GM21360 (cell line): ENCODE results near the gene CACNA2D2.

Experiments
- ATAC-seq: cut with Tn5 transposase; IDR thresholded peaks from one replicate; pipeline ENCODE4 v1.9.1; 2021; ENCODE audit warnings: mild to moderate bottlenecking, moderate library complexity; ENCODE audit not compliant: unreplicated experiment

Gene CACNA2D2

GRCh38 chr3:50467919-50468318 lies 35.5 kb downstream of the CACNA2D2 start:
- ATAC-seq = no peak

GRCh38 chr3:50466177-50466576 lies 37.3 kb downstream of the CACNA2D2 start:
- no peak for ATAC-seq

GRCh38 chr3:50464569-50464968 lies 38.9 kb downstream of the CACNA2D2 start:
- no peak for ATAC-seq

GRCh38 chr3:50459785-50460184 lies 43.6 kb downstream of the CACNA2D2 start:
- ATAC-seq = no peak

GRCh38 chr3:50457988-50458387 lies 45.4 kb downstream of the CACNA2D2 start:
- ATAC-seq = no peak

- ATAC-seq = no peak
Observed at GRCh38 chr3:50455161-50456018, 48.0 kb downstream of the CACNA2D2 start.

- no peak for ATAC-seq
Observed at GRCh38 chr3:50454481-50455070, 48.9 kb downstream of the CACNA2D2 start.

GRCh38 chr3:50453907-50454306 lies 49.5 kb downstream of the CACNA2D2 start:
- ATAC-seq = no peak

- no peak for ATAC-seq
Observed at GRCh38 chr3:50450209-50450921, 53.1 kb downstream of the CACNA2D2 start.

GRCh38 chr3:50448752-50449539 lies 54.5 kb downstream of the CACNA2D2 start:
- ATAC-seq = no peak

GRCh38 chr3:50447290-50447840 lies 56.1 kb downstream of the CACNA2D2 start:
- ATAC-seq = no peak

- no peak for ATAC-seq
Observed at GRCh38 chr3:50445919-50446318, 57.5 kb downstream of the CACNA2D2 start.

- ATAC-seq = no peak
Observed at GRCh38 chr3:50444782-50445181, 58.7 kb downstream of the CACNA2D2 start.

GRCh38 chr3:50444213-50444612 lies 59.2 kb downstream of the CACNA2D2 start:
- no peak for ATAC-seq

- no peak for ATAC-seq
Observed at GRCh38 chr3:50442945-50443579, 60.4 kb downstream of the CACNA2D2 start.

GRCh38 chr3:50441424-50442217 lies 61.8 kb downstream of the CACNA2D2 start:
- no peak for ATAC-seq

- ATAC-seq = no peak
Observed at GRCh38 chr3:50436114-50436674, 67.2 kb downstream of the CACNA2D2 start.

GRCh38 chr3:50435371-50436113 lies 67.9 kb downstream of the CACNA2D2 start:
- ATAC-seq = no peak
